Neural cell (in vitro differentiated cells): ENCODE measurements around the gene CDH4.

ENCODE experiments used
- EP300 ChIP-seq: fragments of 450-650 bp; conservative IDR thresholded peaks from 2 replicates; pipeline ENCODE4 v1.6.1; 2014; ENCODE audit warnings: antibody characterized with exemption, mild to moderate bottlenecking, moderate library complexity; ENCODE audit not compliant: poor library complexity, severe bottlenecking
- MXI1 ChIP-seq: fragments of 450-650 bp; conservative IDR thresholded peaks from 2 replicates; pipeline ENCODE4 v1.6.1; 2014; ENCODE audit warnings: antibody characterized with exemption, mild to moderate bottlenecking; ENCODE audit not compliant: poor library complexity, severe bottlenecking

DNA sequence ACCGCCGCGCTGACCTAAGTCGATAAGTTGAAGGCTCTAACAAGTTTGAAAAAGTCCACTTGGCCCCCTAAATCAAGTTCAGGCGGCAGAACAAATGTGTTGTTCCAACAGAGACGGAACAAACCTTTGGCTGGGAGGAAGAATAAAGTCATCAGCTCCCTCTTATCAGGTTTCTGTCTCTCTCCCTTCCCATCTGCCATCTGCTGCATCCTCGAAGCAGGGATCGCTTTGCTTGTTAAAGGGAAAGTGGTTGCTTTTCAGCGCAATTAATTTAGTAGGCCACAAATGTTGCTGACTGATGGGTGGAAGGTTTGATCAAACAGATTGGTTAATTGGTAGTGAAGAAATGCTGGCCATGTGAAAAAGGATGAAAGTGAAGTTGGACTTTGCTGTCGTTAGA, 64.3 kb downstream of the CDH4 start:
- TF ChIP-seq MXI1, result no peak
- TF ChIP-seq EP300, result no peak
